ENCODE results near the gene RASSF5. TPM values are rescaled to one million over a fixed set of nuclear protein-coding genes. Genes with fewer than 3 reads are reported as not detected.

The RASSF5 gene
- polyA plus RNA-seq, 1 of the 3 experiments (the other 2 are of a cell fraction): 2.2 TPM

DNA sequence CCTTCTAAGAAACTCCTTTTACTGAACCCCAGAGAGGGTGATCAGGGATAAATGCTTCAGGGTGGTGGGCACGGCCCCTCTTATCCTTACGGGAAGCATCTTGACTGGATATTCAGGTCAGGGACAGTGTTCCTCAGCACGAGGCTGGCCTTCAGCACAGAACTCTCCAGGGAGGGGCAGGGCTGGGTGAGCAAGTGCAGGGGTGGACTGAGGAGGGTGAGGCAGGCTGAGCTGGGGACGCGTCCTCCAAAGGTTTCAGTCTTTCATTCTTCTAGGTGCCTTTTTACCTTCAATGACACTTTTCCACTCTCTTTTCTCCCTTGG is 52.3 kb downstream of the RASSF5 start:
- no peaks in the 10 kb centered on the region for H3K9me2 ChIP-seq
- H3F3A ChIP-seq (replicated peaks; ENCODE audit: insufficient read depth): no peaks in the 10 kb centered on the region
- no peaks in the 10 kb centered on the region for H3K79me2 ChIP-seq (ENCODE audit: insufficient read depth)
- ChIA-PET CTCF (interaction anchor here (1.0 to 3.3 kb wide), 5 partner anchors 14 to 69 kb away, joined by 3 to 20 read pairs (median 5); partner anchors contain the start of gene EIF2D), POLR2A (no interaction called here)
- no peaks in the 10 kb centered on the region for H3K36me3 ChIP-seq (replicated peaks in 1 of 2; ENCODE audit: control insufficient read depth in 1 of 2, insufficient read depth in 2 of 2, low read length in 1 of 2)
- no peak overlapping the region for H3K4me2 ChIP-seq
- H3K4me3 ChIP-seq (ENCODE audit: low read depth in 2 of 2, low read length in 1 of 2): no peak overlapping the region
- peaks cover 0 to 10% of the 10 kb centered on the region in 2 experiments; a peak in 2 of 4 replicates for H3K4me1 ChIP-seq (ENCODE audit: control insufficient read depth in 1 of 2, insufficient read depth in 2 of 2, low read depth in 1 of 2, low read length in 1 of 2)
- no peaks in the 10 kb centered on the region for H4K20me1 ChIP-seq (ENCODE audit: insufficient read depth)
- no peaks in the 10 kb centered on the region for H3K27me3 ChIP-seq (ENCODE audit: insufficient read depth)
- H2AFZ ChIP-seq (ENCODE audit: low read depth): no peak overlapping the region
- WGBS (ENCODE audit: low lambda C conversion rate): 100% methylated on average over 5 of the region's 5 CpGs
- TF ChIP-seq NFIC (IDR thresholded peaks at IDR 0.05; ENCODE audit: borderline replicate concordance) (no peak), FOXJ3 (CRISPR knock-in tag; IDR thresholded peaks at IDR 0.05) (no peak), GABPA (IDR thresholded peaks at IDR 0.05; ENCODE audit: low read depth) (no peak), SIN3A (IDR thresholded peaks at IDR 0.05; ENCODE audit: borderline replicate concordance, low read depth, low read length) (no peak), YY1 (IDR thresholded peaks at IDR 0.05; ENCODE audit: low read depth) (no peak), EP300 (IDR thresholded peaks at IDR 0.05; ENCODE audit: borderline replicate concordance in 1 of 2, low read depth in 1 of 2, low read length in 1 of 2) (no peak), SMC3 (IDR thresholded peaks at IDR 0.05; ENCODE audit: low read depth, low read length) (no peak), FOSL2 (IDR thresholded peaks at IDR 0.05; ENCODE audit: borderline replicate concordance, low read depth) (no peak), TEAD4 (IDR thresholded peaks at IDR 0.05; ENCODE audit: borderline replicate concordance, insufficient read depth) (no peak), POLR2AphosphoS5 (IDR thresholded peaks at IDR 0.05; ENCODE audit: low read depth, low read length) (no peak), RXRA (IDR thresholded peaks at IDR 0.05; ENCODE audit: borderline replicate concordance, low read depth) (no peak), TAF1 (IDR thresholded peaks at IDR 0.05; ENCODE audit: borderline replicate concordance, low read depth, low read length) (no peak)
- TF ChIP-seq, protein P1, sequence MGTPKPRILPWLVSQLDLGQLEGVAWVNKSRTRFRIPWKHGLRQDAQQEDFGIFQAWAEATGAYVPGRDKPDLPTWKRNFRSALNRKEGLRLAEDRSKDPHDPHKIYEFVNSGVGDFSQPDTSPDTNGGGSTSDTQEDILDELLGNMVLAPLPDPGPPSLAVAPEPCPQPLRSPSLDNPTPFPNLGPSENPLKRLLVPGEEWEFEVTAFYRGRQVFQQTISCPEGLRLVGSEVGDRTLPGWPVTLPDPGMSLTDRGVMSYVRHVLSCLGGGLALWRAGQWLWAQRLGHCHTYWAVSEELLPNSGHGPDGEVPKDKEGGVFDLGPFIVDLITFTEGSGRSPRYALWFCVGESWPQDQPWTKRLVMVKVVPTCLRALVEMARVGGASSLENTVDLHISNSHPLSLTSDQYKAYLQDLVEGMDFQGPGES (IDR thresholded peaks at IDR 0.05; ENCODE audit: low read depth, low read length): no peak
- TF ChIP-seq, protein P2, sequence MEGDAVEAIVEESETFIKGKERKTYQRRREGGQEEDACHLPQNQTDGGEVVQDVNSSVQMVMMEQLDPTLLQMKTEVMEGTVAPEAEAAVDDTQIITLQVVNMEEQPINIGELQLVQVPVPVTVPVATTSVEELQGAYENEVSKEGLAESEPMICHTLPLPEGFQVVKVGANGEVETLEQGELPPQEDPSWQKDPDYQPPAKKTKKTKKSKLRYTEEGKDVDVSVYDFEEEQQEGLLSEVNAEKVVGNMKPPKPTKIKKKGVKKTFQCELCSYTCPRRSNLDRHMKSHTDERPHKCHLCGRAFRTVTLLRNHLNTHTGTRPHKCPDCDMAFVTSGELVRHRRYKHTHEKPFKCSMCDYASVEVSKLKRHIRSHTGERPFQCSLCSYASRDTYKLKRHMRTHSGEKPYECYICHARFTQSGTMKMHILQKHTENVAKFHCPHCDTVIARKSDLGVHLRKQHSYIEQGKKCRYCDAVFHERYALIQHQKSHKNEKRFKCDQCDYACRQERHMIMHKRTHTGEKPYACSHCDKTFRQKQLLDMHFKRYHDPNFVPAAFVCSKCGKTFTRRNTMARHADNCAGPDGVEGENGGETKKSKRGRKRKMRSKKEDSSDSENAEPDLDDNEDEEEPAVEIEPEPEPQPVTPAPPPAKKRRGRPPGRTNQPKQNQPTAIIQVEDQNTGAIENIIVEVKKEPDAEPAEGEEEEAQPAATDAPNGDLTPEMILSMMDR (IDR thresholded peaks at IDR 0.05): no peak
- TF ChIP-seq, protein P3, sequence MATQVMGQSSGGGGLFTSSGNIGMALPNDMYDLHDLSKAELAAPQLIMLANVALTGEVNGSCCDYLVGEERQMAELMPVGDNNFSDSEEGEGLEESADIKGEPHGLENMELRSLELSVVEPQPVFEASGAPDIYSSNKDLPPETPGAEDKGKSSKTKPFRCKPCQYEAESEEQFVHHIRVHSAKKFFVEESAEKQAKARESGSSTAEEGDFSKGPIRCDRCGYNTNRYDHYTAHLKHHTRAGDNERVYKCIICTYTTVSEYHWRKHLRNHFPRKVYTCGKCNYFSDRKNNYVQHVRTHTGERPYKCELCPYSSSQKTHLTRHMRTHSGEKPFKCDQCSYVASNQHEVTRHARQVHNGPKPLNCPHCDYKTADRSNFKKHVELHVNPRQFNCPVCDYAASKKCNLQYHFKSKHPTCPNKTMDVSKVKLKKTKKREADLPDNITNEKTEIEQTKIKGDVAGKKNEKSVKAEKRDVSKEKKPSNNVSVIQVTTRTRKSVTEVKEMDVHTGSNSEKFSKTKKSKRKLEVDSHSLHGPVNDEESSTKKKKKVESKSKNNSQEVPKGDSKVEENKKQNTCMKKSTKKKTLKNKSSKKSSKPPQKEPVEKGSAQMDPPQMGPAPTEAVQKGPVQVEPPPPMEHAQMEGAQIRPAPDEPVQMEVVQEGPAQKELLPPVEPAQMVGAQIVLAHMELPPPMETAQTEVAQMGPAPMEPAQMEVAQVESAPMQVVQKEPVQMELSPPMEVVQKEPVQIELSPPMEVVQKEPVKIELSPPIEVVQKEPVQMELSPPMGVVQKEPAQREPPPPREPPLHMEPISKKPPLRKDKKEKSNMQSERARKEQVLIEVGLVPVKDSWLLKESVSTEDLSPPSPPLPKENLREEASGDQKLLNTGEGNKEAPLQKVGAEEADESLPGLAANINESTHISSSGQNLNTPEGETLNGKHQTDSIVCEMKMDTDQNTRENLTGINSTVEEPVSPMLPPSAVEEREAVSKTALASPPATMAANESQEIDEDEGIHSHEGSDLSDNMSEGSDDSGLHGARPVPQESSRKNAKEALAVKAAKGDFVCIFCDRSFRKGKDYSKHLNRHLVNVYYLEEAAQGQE (IDR thresholded peaks at IDR 0.05; ENCODE audit: low read depth, low read length): no peak
- no peak for DNase-seq
- H3K27ac ChIP-seq (ENCODE audit: low read depth in 2 of 2, low read length in 1 of 2): no peak overlapping the region
- no peak overlapping the region for H3K9ac ChIP-seq
- H3K9me3 ChIP-seq: no peaks in the 10 kb centered on the region
